HG02840 (cell line): ENCODE results near the gene BICRAL.
"Not testable (repeated sequence)": the region's sequence is repeated elsewhere in the genome, so short reads cannot be mapped to it uniquely, and the experiment has no call there.

ENCODE experiments used
- ATAC-seq: cut with Tn5 transposase; IDR thresholded peaks from one replicate; pipeline ENCODE4 v1.9.1; 2021; ENCODE audit warnings: mild to moderate bottlenecking, moderate library complexity, moderate number of reproducible peaks; ENCODE audit not compliant: unreplicated experiment, low FRiP score

Gene BICRAL

DNA sequence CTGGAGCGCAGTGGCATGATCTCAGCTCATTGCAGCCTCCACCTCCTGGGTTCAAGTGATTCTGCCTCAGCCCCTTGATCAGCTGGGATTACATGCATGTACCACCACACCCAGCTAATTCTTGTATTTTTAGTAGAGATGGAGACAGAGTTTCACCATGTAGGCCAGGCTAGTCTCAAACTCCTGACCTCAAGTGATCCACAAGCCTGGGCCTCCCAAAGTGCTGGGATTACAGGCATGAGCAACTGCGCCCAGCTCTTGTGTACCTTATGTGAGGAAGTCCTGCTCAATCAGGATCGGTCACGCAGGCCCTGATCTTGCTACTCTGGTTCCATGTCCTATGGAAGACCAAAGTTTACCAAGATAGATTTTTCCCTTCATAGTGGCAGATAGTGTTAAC, 106.3 kb downstream of the BICRAL start:
- ATAC-seq, result not testable (repeated sequence)

GRCh38 chr6:42889815-42890214, 108.0 kb downstream of the BICRAL start:
- no peak for ATAC-seq

- peak; percentile 91 for ATAC-seq
Observed at GRCh38 chr6:42890311-42891198, 108.7 kb downstream of the BICRAL start.

DNA sequence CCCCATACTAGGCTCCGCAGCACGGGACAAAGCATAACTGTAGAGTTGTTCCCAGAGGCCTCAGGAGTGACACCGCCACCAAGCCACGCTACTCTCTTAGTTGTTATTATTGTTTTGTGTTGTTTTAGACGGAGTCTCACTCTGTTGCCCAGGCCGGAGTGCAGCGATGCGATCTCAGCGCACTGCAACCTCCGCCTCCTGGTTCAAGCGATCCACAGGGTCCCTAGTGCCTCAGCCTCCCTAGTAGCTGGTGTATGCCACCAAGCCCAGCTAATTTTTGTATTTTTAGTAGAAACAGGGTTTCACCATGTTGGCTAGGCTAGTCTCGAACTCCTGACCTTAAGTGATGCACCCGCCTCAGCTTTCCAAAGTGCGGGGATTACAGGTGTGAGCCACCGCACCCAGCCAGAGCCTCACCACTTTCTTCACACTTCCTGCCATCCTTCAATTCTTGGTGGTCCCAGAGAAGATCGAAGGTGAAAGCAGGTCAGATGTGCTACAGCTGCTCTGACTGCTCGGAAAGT, 109.4 kb downstream of the BICRAL start:
- no peak for ATAC-seq

GRCh38 chr6:42894041-42894828, 112.4 kb downstream of the BICRAL start:
- ATAC-seq, result not testable (repeated sequence)

GRCh38 chr6:42896178-42896719, 114.4 kb downstream of the BICRAL start:
- ATAC-seq, result no peak

DNA sequence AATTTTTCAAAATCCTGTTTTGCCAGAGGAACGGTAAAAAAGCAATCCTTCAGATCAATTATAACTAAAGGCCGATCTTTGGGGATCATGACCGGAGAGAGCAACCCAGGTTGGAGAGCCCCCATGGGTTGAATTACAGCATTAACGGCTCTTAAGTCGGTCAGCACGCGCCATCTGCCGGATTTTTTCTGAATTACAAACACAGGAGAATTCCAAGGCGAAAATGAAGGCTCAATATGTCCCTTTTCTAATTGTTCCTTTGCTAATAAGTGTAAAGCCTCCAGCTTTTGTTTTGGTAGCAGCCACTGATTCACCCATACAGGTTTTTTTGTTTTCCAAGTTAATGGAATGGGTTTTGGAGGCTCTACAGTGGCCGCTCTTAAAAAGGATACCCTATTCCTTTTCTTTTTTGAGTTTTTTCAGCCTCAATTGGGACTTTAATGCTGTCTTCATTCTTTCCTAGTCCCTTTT, 117.1 kb downstream of the BICRAL start:
- no peak for ATAC-seq

- ATAC-seq, result no peak
Observed at GRCh38 chr6:42899871-42900270, 118.0 kb downstream of the BICRAL start.

DNA sequence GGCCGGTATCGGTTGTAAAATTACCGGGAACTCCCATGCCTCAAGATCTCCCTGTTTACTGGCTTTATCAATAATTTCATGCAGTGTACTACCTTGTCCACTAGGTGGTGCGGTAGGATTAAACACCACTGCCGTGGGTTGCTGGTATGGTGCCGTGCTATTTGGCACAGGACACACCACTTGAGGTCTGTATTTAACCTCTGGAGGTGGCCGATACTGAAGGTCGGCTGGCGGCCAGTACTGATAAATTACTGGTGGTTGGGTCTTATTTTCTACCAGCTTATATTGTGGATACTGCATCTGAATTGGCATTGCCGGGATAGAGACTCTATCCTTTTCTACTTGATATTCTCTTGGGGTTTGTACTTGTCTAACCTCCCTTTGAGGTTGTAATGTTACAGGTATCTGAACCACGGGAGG, 119.7 kb downstream of the BICRAL start:
- ATAC-seq, result no peak

GRCh38 chr6:42902429-42903263, 120.8 kb downstream of the BICRAL start:
- not testable (repeated sequence) for ATAC-seq

DNA sequence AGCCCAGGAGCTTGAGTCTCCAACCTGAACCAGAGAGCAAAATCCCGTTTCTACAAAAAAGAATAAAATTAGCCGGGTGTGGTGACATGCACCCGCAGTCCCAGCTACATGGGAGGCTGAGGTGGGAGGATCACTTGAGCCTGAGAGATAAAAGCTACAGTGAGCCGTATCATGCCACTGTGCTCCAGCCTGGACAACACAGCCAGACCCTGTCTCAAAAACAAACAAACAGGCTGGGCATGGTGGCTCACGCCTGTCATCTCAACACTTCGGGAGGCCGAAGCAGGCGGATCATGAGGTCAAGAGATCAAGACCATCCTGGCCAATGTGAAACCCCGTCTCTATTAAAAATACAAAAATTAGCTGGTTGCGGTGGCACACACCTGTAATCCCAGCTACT, 122.6 kb downstream of the BICRAL start:
- no peak for ATAC-seq

DNA sequence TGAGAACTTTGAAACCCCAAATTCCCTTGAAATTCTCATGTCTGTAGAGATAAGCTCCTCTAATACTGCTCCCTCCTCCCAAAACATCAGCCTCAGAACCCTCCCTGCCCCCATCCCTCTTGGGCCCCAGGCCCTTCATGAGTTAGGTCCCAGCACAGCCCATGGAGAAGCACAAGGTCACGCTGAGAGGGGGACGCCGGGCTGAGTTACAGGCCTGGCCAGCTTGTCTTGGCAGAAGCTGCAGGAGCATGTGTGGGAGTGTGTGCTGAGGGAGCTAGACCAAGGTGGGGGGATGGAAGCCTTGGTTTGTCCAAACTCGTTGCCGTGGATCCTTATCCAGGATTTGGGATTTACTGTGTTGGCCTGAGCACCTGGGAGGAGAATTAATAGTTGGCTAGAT, 125.5 kb downstream of the BICRAL start:
- no peak for ATAC-seq

GRCh38 chr6:42909835-42910234, 128.0 kb downstream of the BICRAL start:
- no peak for ATAC-seq

GRCh38 chr6:42911171-42912021, 129.5 kb downstream of the BICRAL start:
- no peak for ATAC-seq

DNA sequence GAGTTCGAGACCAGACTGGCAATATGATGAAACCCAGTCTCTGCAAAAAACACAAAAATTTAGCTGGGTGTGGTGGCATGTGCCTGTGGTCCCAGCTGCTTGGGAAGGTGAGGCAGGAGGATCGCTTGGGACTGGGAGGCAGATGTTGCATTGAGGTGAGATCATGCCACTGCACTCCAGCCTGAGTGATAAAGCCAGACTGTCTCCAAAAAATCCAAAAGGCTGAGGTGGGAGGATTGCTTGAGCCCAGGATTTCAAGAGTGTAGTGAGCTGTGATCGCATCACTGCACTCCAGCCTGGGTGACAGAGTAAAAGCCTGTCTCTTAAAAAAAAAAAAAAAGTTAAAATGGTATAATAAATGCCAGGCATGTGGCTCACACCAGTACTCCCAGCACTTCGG, 132.7 kb downstream of the BICRAL start:
- no peak for ATAC-seq

- no peak for ATAC-seq
Observed at GRCh38 chr6:42915732-42916131, 133.9 kb downstream of the BICRAL start, which contains the start of gene PTCRA. PTCRA (plus strand) TSS chr6:42916053; CDS start chr6:42916070, 17 bp downstream.

GRCh38 chr6:42916288-42916687, 134.4 kb downstream of the BICRAL start:
- no peak for ATAC-seq
